ENCODE data around the gene LTK. TPM values are rescaled to one million over a fixed set of nuclear protein-coding genes. Genes with fewer than 3 reads are reported as not detected.

LTK gene
- total and polyA plus RNA-seq, 2 donors from 2014 or later, result 0.91 to 6.7 TPM

GRCh38 chr15:41489641-41490040 lies 24.0 kb downstream of the LTK start:
- intact Hi-C loops (cut with DNase I), result no loop called here
- Histone ChIP-seq H3K9me3 (ENCODE audit: control insufficient read depth in 2 of 3, insufficient read depth in 1 of 3, low read length in 3 of 3) (no peaks in the 10 kb centered on the region), H3K9ac (ENCODE audit: low read length in 3 of 3) (no peak overlapping the region), H3K27ac (ENCODE audit: low read depth in 2 of 2, low read length in 2 of 2) (no peak overlapping the region), H3K4me1 (ENCODE audit: control insufficient read depth in 2 of 3, insufficient read depth in 2 of 3, low read depth in 1 of 3, low read length in 3 of 3) (peaks cover 0 to 13% (median 12%) of the 10 kb centered on the region in 3 donors), H3K27me3 (ENCODE audit: control insufficient read depth, insufficient read depth, low read length) (no peaks in the 10 kb centered on the region), H3K4me3 (ENCODE audit: low read length in 3 of 3) (no peak overlapping the region), H3K36me3 (ENCODE audit: control insufficient read depth in 2 of 3, insufficient read depth in 3 of 3, low read length in 3 of 3) (no peaks in the 10 kb centered on the region)
- no peak for FAIRE-seq
- TF ChIP-seq, protein P1, sequence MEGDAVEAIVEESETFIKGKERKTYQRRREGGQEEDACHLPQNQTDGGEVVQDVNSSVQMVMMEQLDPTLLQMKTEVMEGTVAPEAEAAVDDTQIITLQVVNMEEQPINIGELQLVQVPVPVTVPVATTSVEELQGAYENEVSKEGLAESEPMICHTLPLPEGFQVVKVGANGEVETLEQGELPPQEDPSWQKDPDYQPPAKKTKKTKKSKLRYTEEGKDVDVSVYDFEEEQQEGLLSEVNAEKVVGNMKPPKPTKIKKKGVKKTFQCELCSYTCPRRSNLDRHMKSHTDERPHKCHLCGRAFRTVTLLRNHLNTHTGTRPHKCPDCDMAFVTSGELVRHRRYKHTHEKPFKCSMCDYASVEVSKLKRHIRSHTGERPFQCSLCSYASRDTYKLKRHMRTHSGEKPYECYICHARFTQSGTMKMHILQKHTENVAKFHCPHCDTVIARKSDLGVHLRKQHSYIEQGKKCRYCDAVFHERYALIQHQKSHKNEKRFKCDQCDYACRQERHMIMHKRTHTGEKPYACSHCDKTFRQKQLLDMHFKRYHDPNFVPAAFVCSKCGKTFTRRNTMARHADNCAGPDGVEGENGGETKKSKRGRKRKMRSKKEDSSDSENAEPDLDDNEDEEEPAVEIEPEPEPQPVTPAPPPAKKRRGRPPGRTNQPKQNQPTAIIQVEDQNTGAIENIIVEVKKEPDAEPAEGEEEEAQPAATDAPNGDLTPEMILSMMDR (IDR thresholded peaks at IDR 0.05; ENCODE audit: borderline replicate concordance, extremely low read depth, insufficient read depth), result no peak
- peak in 1 of 5 donors; percentile 7 for DNase-seq

GRCh38 chr15:41487802-41488201 lies 25.8 kb downstream of the LTK start:
- intact Hi-C loops (cut with DNase I), result no loop called here
- TF ChIP-seq, protein P1 (IDR thresholded peaks at IDR 0.05; ENCODE audit: borderline replicate concordance, extremely low read depth, insufficient read depth), result no peak
- no peak for FAIRE-seq
- Histone ChIP-seq H3K27me3 (ENCODE audit: control insufficient read depth, insufficient read depth, low read length) (no peaks in the 10 kb centered on the region), H3K4me1 (ENCODE audit: control insufficient read depth in 2 of 3, insufficient read depth in 2 of 3, low read depth in 1 of 3, low read length in 3 of 3) (peaks cover 0 to 7% (median 7%) of the 10 kb centered on the region in 3 donors), H3K4me3 (ENCODE audit: low read length in 3 of 3) (peak overlapping the region in 1 of 3 donors; percentile 28), H3K36me3 (ENCODE audit: control insufficient read depth in 2 of 3, insufficient read depth in 3 of 3, low read length in 3 of 3) (peaks cover 0 to under 1% (median 0%) of the 10 kb centered on the region in 3 donors), H3K27ac (ENCODE audit: low read depth in 2 of 2, low read length in 2 of 2) (no peak overlapping the region), H3K9me3 (ENCODE audit: control insufficient read depth in 2 of 3, insufficient read depth in 1 of 3, low read length in 3 of 3) (no peaks in the 10 kb centered on the region), H3K9ac (ENCODE audit: low read length in 3 of 3) (no peak overlapping the region)
- peak in 1 of 5 donors; percentile 11 for DNase-seq

DNA sequence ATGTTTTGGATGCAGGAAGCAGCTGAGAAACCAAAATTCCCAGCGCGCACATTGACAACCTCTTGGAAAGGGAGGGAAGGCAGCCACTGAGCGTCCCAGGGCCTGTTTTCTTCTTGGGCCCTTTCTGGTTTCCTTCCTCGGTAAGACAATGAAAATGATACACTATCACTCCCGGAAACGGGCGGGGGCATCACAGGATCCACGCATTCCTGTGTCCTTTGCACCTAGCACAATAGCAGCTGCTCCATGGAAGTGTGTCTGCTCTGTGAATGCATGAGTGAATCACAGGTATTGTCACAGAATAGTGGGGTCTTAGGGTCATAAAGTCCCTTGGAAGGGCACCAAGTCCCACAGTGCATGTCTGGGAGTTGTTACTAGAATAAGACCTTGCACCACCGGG lies 26.2 kb downstream of the LTK start:
- peak in 3 of 5 donors; percentile 57 to 75 (median 65) for DNase-seq
- intact Hi-C loops (cut with DNase I), result no loop called here
- Histone ChIP-seq H3K27me3 (ENCODE audit: control insufficient read depth, insufficient read depth, low read length) (no peaks in the 10 kb centered on the region), H3K9me3 (ENCODE audit: control insufficient read depth in 2 of 3, insufficient read depth in 1 of 3, low read length in 3 of 3) (no peaks in the 10 kb centered on the region), H3K9ac (ENCODE audit: low read length in 3 of 3) (no peak overlapping the region), H3K36me3 (ENCODE audit: control insufficient read depth in 2 of 3, insufficient read depth in 3 of 3, low read length in 3 of 3) (peaks cover 0 to 4% (median 0%) of the 10 kb centered on the region in 3 donors), H3K4me1 (ENCODE audit: control insufficient read depth in 2 of 3, insufficient read depth in 2 of 3, low read depth in 1 of 3, low read length in 3 of 3) (peaks cover 0 to 3% (median 3%) of the 10 kb centered on the region in 3 donors), H3K4me3 (ENCODE audit: low read length in 3 of 3) (no peak overlapping the region), H3K27ac (ENCODE audit: low read depth in 2 of 2, low read length in 2 of 2) (no peak overlapping the region)
- no peak for FAIRE-seq
- TF ChIP-seq, protein P1 (IDR thresholded peaks at IDR 0.05; ENCODE audit: borderline replicate concordance, extremely low read depth, insufficient read depth), result no peak

- Histone ChIP-seq H3K4me3 (ENCODE audit: low read length in 3 of 3) (no peak overlapping the region), H3K27me3 (ENCODE audit: control insufficient read depth, insufficient read depth, low read length) (no peaks in the 10 kb centered on the region), H3K27ac (ENCODE audit: low read depth in 2 of 2, low read length in 2 of 2) (no peak overlapping the region), H3K36me3 (ENCODE audit: control insufficient read depth in 2 of 3, insufficient read depth in 3 of 3, low read length in 3 of 3) (peaks cover 0 to 10% (median 1%) of the 10 kb centered on the region in 3 donors), H3K4me1 (ENCODE audit: control insufficient read depth in 2 of 3, insufficient read depth in 2 of 3, low read depth in 1 of 3, low read length in 3 of 3) (peaks cover 0 to 3% (median 0%) of the 10 kb centered on the region in 3 donors), H3K9ac (ENCODE audit: low read length in 3 of 3) (no peak overlapping the region), H3K9me3 (ENCODE audit: control insufficient read depth in 2 of 3, insufficient read depth in 1 of 3, low read length in 3 of 3) (no peaks in the 10 kb centered on the region)
- FAIRE-seq, result no peak
- TF ChIP-seq, protein P1 (IDR thresholded peaks at IDR 0.05; ENCODE audit: borderline replicate concordance, extremely low read depth, insufficient read depth), result no peak
- intact Hi-C loops (cut with DNase I), result no loop called here
- peak in 1 of 5 donors; percentile 71 for DNase-seq
Observed at GRCh38 chr15:41486286-41486685, 27.3 kb downstream of the LTK start.

All from kidney (tissue), 14 donors.